Astrocyte of the cerebellum (primary cell): ENCODE data around the gene TMA7B.

Source experiments
- DNase-seq: peaks from one replicate; pipeline ENCODE4 v3.0.0-alpha.2; 2011; ENCODE audit warnings: low read depth
- H3K4me3 ChIP-seq: 2 replicates; pipeline ENCODE4 v1.5.1; 2011; ENCODE audit warnings: mild to moderate bottlenecking, low read depth, low read length, moderate library complexity
- CTCF ChIP-seq: IDR thresholded peaks from 2 replicates; pipeline ENCODE4 v1.5.1; 2012; ENCODE audit warnings: low read length, low read depth, moderate library complexity, mild to moderate bottlenecking; ENCODE audit errors: missing control alignments
- in situ Hi-C: cut with HindIII; loops from 2 replicates; pipeline ENCODE4 v1.10.0; 2017; ENCODE audit warnings: low sequenced_read_pairs

TMA7B gene

GRCh38 chr22:39999144-39999757 is 39.1 kb downstream of the TMA7B start:
- in situ Hi-C loops = no loop called here
- no peak overlapping the region for H3K4me3 ChIP-seq
- DNase-seq = no peak
- no peak for TF ChIP-seq CTCF

- no peak overlapping the region for H3K4me3 ChIP-seq
- DNase-seq = no peak
- TF ChIP-seq CTCF = no peak
- in situ Hi-C loops = loop anchor here (25.0 kb wide), 1 partner anchor 438 kb away; the partner anchor contains the start of gene CACNA1I
Observed at GRCh38 chr22:40000171-40000570, 40.0 kb downstream of the TMA7B start.

- DNase-seq = no peak
- no peak for TF ChIP-seq CTCF
- H3K4me3 ChIP-seq = no peak overlapping the region
- in situ Hi-C loops = loop anchor here (25.0 kb wide), 1 partner anchor 439 kb away; the partner anchor contains the start of gene CACNA1I
Observed at GRCh38 chr22:40001106-40001505, 40.9 kb downstream of the TMA7B start.

- no peak overlapping the region for H3K4me3 ChIP-seq
- no peak for TF ChIP-seq CTCF
- DNase-seq = no peak
- in situ Hi-C loops = loop anchor here (25.0 kb wide), 1 partner anchor 440 kb away; the partner anchor contains the start of gene CACNA1I
Observed at GRCh38 chr22:40001800-40002577, 41.8 kb downstream of the TMA7B start.

- H3K4me3 ChIP-seq = no peak overlapping the region
- TF ChIP-seq CTCF = no peak
- no peak for DNase-seq
- in situ Hi-C loops = loop anchor here (25.0 kb wide), 1 partner anchor 441 kb away; the partner anchor contains the start of gene CACNA1I
Observed at GRCh38 chr22:40002935-40003715, 42.9 kb downstream of the TMA7B start.

GRCh38 chr22:40004836-40005235 is 44.6 kb downstream of the TMA7B start:
- no peak overlapping the region for H3K4me3 ChIP-seq
- no peak for TF ChIP-seq CTCF
- in situ Hi-C loops = loop anchor here (5.0 to 25.0 kb wide), 2 partner anchors 148 to 443 kb away; partner anchors contain the start of gene CACNA1I
- DNase-seq = no peak
